NCI-H510A (cell line): ENCODE data around the gene GMIP.
"Not testable (repeated sequence)": the region's sequence is repeated elsewhere in the genome, so short reads cannot be mapped to it uniquely, and the experiment has no call there.

ENCODE experiments used
- DNase-seq: peaks from one replicate; lab custom pipeline; 2025; lab: John Stamatoyannopoulos, UW

The GMIP gene

GRCh38 chr19:19643158-19644053, at the start of gene GMIP:
GMIP (minus strand) TSS chr19:19643657; CDS start chr19:19643529, 128 bp downstream.
- DNase-seq, result no peak

DNA sequence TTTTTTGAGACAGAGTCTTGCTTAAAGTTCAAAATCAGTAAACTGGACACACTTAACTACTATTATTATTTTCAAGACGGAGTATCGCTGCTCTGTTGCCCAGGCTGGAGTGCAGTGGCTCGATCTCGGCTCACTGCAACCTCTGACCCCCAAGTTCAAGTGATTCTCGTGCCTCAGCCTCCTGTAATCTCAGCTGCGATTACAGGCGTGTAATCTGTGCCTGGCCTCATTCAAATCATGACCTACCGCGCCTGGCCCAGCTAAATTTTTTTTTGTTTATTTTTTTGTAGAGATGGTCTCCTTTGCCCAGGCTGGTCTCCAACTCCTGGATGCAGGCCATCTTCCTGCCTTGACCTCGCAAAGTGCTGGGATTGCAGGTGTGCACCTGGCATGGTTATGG, 48.2 kb upstream of the GMIP start:
- no peak for DNase-seq

DNA sequence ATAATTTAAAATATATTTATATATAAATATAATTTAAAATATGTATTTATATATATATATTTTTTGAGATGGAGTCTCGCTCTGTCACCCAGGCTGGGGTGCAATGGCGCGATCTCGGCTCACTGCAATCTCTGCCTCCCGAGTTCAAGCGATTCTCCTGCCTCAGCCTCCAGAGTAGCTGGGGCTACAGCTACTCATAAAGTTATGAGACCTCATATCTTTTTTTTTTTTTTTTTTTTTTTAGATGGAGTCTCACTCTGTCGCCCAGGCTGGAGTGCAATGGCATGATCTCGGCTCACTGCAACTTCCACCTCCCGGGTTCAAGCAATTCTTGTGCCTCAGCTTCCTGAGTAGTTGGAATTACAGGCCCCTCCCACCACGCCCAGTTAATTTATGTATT, 45.6 kb upstream of the GMIP start:
- not testable (repeated sequence) for DNase-seq

GRCh38 chr19:19687090-19687489, 43.6 kb upstream of the GMIP start:
- no peak for DNase-seq

DNA sequence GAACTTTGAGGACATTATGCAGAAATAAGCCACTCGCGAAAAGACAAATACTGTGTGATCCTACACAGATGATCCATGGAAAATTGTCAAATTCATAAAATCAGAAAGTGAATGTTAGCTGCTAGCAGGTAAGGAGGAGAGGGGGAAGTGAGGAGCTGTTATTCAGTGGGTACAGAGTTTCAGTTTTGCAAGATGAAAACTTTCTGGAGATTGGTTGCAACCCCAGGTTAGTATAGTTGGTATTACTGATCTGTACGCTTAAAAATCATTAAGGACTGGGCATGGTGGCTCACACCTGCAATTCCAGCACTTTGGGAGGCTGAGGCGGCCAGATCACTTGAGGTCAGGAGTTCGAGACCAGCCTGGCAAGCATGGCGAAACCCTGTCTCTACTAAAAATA, 43.1 kb upstream of the GMIP start:
- DNase-seq, result no peak

GRCh38 chr19:19686119-19686518, 42.7 kb upstream of the GMIP start:
- DNase-seq, result not testable (repeated sequence)

DNA sequence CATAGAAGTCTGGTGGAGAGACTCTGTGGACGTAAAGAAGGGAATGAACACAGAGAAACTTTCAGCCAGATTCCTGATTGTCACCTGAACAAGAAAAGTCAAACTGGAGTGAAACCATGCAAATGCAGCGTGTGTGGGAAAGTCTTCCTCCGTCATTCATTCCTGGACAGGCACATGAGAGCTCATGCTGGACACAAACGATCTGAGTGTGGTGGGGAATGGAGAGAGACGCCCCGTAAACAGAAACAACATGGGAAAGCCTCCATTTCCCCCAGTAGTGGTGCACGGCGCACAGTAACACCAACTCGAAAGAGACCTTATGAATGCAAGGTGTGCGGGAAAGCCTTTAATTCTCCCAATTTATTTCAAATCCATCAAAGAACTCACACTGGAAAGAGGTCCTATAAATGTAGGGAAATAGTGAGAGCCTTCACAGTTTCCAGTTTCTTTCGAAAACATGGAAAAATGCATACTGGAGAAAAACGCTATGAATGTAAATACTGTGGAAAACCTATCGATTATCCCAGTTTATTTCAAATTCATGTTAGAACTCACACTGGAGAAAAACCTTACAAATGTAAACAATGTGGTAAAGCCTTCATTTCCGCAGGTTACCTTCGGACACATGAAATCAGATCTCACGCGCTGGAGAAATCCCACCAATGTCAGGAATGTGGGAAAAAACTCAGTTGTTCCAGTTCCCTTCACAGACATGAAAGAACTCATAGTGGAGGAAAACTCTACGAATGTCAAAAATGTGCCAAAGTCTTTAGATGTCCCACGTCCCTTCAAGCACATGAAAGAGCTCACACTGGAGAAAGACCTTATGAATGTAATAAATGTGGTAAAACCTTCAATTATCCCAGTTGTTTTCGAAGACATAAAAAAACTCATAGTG, 36.0 kb upstream of the GMIP start:
- DNase-seq, result no peak

GRCh38 chr19:19677579-19677978, 34.1 kb upstream of the GMIP start:
- no peak for DNase-seq

DNA sequence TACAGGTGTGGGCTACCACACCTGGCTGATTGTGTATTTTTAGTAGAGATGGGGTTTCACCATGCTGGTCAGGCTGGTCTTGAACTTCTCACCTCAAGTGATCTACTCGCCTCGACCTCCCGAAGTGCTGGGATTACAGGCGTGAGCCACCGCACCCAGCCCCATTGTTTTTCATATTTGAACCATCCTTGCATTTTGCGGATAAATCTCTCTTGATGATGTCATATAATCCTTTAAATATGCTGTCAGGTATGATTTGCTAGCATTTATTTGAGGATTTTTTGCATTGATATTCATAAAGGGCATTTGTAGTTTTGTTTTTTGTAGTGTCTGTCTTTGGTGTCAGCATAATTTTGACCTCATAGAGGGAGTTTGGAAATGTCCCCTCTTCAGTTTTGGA, 30.9 kb upstream of the GMIP start:
- DNase-seq, result no peak

DNA sequence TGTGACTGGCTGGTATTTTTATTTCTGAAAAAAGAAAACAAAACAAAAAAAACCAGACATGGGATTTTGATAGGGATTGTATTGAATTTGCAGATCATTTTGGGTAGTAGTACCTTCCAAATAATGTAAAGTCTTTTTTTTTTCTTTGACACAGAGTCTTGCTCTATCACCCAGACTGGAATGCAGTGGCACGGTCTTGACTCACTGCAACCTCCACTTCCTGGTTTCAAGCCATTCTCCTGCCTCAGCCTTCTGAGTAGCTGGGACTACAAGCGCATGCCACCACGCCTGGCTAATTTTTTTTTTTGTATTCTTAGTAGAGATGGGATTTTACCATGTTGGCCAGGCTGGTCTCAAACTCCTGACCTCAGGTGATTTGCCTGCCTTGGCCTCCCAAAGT, 29.4 kb upstream of the GMIP start:
- no peak for DNase-seq

GRCh38 chr19:19670070-19670551, 26.7 kb upstream of the GMIP start:
- DNase-seq, result no peak

DNA sequence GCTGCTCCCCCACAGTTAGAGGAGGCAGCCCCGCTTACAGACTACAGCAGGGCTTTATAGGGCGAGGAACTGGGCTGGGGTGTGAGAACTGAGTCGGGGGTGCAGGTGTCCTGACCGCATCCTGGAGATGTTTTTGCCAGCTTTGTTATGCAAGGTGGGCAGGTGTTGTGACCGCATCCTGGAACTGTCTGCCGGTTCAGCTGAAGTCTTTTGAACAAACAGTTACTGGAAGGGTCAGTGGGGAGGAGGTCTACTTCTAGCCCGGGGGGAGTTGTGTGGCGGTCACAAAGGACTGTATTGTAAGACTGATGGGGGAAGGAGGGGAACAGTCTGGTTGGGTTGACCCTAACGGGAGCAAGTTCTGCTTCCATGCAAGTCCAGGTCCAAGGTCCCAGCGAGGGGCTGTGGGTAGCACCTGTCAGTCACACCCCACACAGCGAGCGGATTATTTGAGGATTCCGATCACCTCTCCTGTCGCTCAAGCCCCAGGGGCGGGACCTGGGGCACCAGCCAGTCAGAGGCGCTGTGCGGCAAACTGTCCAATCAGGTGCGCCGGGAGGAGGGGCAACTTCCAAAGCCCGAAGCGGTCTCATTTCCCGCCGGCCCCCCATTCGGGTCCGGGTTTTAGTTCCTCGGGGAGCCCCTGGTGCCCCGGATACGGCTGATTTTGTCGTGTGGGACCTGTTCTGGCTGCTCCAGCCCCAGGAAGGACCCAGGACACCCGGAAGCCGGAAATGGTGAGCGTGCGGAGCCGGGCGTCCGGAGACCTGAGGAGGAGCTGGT, 25.0 kb upstream of the GMIP start, which contains the start of gene ZNF101:
ZNF101 (plus strand) TSS at position 610 of the 783 bp plus-strand sequence; CDS start at position 735, 125 bp downstream.
- peak; percentile 92 for DNase-seq

DNA sequence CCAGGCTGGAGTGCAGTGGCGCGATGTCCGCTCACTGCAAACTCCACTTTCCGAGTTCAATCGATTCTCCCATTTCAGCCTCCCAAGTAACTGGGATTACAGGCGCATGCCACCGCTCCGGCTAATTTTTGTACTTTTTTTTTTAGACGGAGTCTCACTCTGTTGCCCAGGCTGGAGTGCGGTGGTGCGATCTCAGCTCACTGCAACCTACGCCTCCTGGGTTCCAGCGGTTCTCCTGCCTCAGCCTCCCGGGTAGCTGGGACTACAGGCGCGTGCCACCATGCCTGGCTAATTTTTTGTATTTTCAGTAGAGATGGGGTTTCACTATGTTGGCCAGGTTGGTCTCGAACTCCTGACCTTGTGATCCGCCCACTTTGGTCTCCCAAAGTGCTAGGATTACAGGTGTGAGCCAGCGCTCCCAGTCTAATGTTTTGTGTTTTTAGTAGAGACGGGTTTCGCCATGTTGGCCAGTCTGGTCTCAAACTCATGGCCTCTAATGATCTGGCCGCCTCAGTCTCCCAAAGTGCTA, 22.0 kb upstream of the GMIP start:
- not testable (repeated sequence) for DNase-seq

DNA sequence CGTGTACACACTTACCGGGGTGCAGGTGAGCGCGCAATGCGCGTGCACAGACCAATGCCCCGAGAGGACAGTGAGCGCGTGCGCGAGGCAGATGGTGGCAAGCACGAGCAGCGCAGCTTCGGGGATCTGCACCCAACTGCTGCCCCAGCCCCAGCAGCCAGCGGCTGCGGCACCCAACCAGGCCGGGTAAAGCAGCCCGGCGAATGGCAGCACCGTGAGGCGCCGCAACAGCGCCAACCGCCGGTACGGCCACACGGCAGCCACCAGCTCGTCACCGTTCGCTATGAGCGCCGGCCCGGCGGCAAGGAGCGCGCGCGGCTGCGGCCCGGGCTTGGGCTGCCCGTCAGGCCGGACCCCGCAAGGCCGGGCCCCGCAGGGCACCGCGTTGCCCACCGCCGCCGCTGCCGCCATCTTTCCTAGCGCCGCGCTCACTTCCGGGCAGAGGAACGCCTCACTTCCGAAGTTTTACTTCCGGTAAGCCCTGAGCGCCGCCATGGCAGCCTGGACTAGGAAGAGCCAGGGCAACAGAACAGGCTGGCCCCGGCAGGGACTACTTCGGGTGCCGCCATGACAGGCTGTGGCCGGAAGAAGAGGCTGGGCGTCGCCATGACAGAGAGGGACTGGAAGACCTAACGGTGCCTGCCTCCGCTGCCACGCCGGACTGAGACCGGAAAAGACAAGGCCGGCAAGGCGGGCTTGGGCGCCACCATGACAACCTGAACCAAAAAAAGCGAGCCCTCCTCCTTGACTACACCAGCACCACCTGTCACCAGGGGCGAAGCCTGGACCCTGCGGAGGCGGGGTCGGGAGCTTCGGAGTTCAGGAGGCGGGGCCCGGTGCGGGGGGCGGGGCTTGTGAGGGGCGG, 20.0 kb upstream of the GMIP start, which contains the start of gene ATP13A1:
ATP13A1 (minus strand) TSS at position 421 of the 865 bp plus-strand sequence; CDS start at position 411, 10 bp downstream.
- peak; percentile 97 for DNase-seq

DNA sequence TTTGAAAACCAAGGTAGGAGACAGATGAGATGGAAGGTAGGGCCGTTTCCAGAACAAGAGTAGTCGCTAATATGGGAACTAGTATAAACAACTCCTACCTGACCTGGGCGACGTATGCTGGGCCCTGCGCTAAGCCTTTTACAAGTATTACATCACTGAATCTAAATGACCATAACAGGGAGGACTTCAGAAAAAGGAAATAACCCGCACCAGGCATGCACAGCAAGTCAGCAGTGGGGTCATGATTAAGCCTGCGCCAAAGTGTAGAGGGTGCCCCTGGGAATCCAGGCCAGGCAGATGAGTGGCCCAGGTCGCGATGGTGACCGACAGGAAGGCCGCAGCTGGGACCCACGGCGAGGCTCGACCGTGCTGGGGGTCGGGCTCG, 19.4 kb upstream of the GMIP start:
- DNase-seq, result no peak

GRCh38 chr19:19662344-19662743, 18.9 kb upstream of the GMIP start:
- no peak for DNase-seq

DNA sequence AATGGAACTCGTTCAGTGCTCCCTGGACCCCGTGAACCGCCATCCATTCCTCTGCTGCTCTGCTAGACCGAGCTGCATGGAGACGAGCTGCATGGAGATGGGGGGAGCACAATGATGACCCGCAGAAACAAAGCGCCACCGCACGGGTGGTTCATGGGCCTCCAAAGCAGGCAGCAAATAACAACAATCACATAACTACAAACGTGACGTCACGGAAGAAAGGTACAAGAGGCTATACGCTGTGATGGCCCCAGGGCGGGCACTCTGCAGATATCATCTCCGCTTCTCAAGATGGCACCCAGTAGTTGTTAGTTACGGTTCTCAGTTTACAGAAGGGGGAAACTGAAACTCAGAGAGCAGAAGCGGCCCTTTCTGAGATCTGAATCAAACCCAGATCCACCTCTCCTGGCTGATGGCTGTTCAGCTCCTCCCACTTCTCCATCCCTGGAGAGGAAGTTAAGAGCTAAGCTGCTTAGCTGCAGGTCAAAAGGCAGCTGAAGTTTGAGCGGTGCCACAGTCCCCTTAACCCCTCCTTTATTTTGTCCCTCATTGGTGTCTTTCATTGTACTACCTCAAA, 18.3 kb upstream of the GMIP start:
- DNase-seq, result no peak

DNA sequence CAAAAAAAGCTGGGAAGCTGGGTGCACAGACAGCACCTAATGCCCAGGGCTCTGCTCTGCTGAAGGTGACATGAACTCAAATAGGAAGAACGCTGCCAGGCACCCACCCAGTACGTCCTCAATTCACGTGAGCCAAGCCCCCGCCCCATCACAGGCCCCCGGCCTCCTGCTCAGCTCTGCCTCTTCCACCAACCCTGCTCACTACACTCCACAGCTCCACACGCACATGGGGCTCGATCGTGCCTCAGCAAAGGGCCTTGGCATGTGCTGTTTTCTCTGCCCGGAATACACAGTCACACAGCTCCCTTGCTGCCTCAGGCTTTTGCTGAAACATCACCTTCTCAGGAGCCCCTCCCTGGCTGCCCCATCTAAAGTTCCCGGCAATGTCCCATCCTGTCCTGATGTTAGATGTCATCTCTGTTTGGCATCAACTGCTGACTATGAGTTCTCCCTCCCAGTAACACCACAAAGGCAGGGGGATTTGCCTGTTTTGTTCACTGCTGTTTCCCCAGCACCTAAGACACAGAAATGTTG, 17.8 kb upstream of the GMIP start:
- no peak for DNase-seq

- no peak for DNase-seq
Observed at GRCh38 chr19:19659646-19660245, 16.3 kb upstream of the GMIP start.
